HFFc6 (cell line): ENCODE results near the gene CDK2AP2. TPM values are rescaled to one million over a fixed set of nuclear protein-coding genes. Genes with fewer than 3 reads are reported as not detected.

Experiments
- DNase-seq: peaks from one replicate; pipeline ENCODE4 v3.0.0-alpha.2; 2018
- H3K27ac Mint-ChIP-seq: 2 replicates; pipeline ENCODE4 v1.8.0; 2020; ENCODE audit warnings: mild to moderate bottlenecking, mixed read lengths
- H3K27me3 Mint-ChIP-seq: 2 replicates; pipeline ENCODE4 v1.8.0; 2021; ENCODE audit warnings: mild to moderate bottlenecking, moderate library complexity, mixed read lengths; ENCODE audit not compliant: insufficient read depth
- H3K36me3 Mint-ChIP-seq: 2 replicates; pipeline ENCODE4 v1.8.0; 2021; ENCODE audit warnings: low read depth, mixed read lengths
- H3K4me1 Mint-ChIP-seq: 2 replicates; pipeline ENCODE4 v1.8.0; 2020; ENCODE audit warnings: low read depth, mixed read lengths
- H3K4me3 Mint-ChIP-seq: 2 replicates; pipeline ENCODE4 v1.8.0; 2020; ENCODE audit warnings: mild to moderate bottlenecking, moderate library complexity, mixed read lengths
- H3K9me3 Mint-ChIP-seq: 2 replicates; pipeline ENCODE4 v1.8.0; 2020; ENCODE audit warnings: mild to moderate bottlenecking, mixed read lengths
- CTCF ChIP-seq: fragments of 200-600 bp; sonication (generic); IDR thresholded peaks from 2 replicates; pipeline ENCODE4 v1.5.0; 2021; ENCODE audit warnings: antibody characterized with exemption, mild to moderate bottlenecking
- microRNA-seq: library from miRNA; unstranded; fragments of <30 nt; microRNA quantifications from one replicate; pipeline ENCODE4, GENCODE V29; 2019
- total RNA-seq, 6 experiments: library from RNA; stranded (reverse); fragmentation: NEBNext Ultra II Directional; extraction: Animal tissue kit (Norgen Biotek cat#: 25700); gene quantifications; 2 replicates in 1 of 6; 3 replicates in 5 of 6; pipeline ENCODE4 v1.2.3, GENCODE V29; 2021

CDK2AP2 gene
- total RNA-seq, 6 experiments from 2014 or later, result 29.3 to 36.0 (median 31.5) TPM

- Mint-ChIP-seq H3K27me3 (peaks cover 2% of the 10 kb centered on the region), H3K4me3 (no peak overlapping the region), H3K36me3 (no peaks in the 10 kb centered on the region), H3K4me1 (no peaks in the 10 kb centered on the region), H3K9me3 (no peaks in the 10 kb centered on the region), H3K27ac (no peak overlapping the region)
- no peak for DNase-seq
- TF ChIP-seq CTCF, result no peak
Measured at GRCh38 chr11:67458266-67458665, 49.7 kb downstream of the CDK2AP2 start.

GRCh38 chr11:67457453-67457852, 50.5 kb downstream of the CDK2AP2 start:
- no peak for DNase-seq
- Mint-ChIP-seq H3K27ac (no peak overlapping the region), H3K27me3 (peaks cover 2% of the 10 kb centered on the region), H3K4me3 (no peak overlapping the region), H3K9me3 (no peaks in the 10 kb centered on the region), H3K36me3 (no peaks in the 10 kb centered on the region), H3K4me1 (no peaks in the 10 kb centered on the region)
- TF ChIP-seq CTCF, result no peak

Small RNAs within 50 kb of the gene (microRNA-seq; reads per million reads assigned to microRNA genes)
- not detected for gene MIR6752

Other genes with a start within 250 kb of the CDK2AP2 start
- gene GRK2, start 241.7 kb downstream of the CDK2AP2 start, total RNA-seq, result 10 to 100 TPM; 26.2 to 35.5 (median 32.1) TPM
- gene ANKRD13D, start 218.9 kb downstream of the CDK2AP2 start, total RNA-seq, result 10 to 100 TPM; 24.7 to 34.6 (median 26.4) TPM
- 10 to 100 TPM; 17.0 to 28.7 (median 22.6) TPM for gene SSH3, start 204.6 kb downstream of the CDK2AP2 start, total RNA-seq
- 10 to 100 TPM; 69.1 to 80.7 (median 70.9) TPM for gene POLD4, start 154.6 kb downstream of the CDK2AP2 start, total RNA-seq
- gene CLCF1, start 134.6 kb downstream of the CDK2AP2 start, total RNA-seq, result 10 to 100 TPM in 4 of 6 experiments, 1 to 10 TPM in 2; 8.9 to 12.8 (median 10.5) TPM
- 10 to 100 TPM in 1 of 6 experiments, 1 to 10 TPM in 5; 7.6 to 10.3 (median 8.8) TPM for gene RAD9A, start 116.2 kb downstream of the CDK2AP2 start, total RNA-seq
- 100 to 1,000 TPM; 162 to 191 (median 180) TPM for gene PPP1CA, start 106.3 kb downstream of the CDK2AP2 start, total RNA-seq
- gene TBC1D10C, start 104.1 kb downstream of the CDK2AP2 start, total RNA-seq, result not detected
- gene CARNS1, start 92.5 kb downstream of the CDK2AP2 start, total RNA-seq, result under 1 TPM in 5 of 6 experiments, not detected in 1; 0.05 to 0.14 (median 0.06) TPM
- 10 to 100 TPM; 51.5 to 58.4 (median 55.8) TPM for gene RPS6KB2, start 79.7 kb downstream of the CDK2AP2 start, total RNA-seq
- under 1 TPM in 3 of 6 experiments, not detected in 3; 0.35 to 0.50 (median 0.40) TPM for gene PTPRCAP, start 70.5 kb downstream of the CDK2AP2 start, total RNA-seq
- 100 to 1,000 TPM in 5 of 6 experiments, 10 to 100 TPM in 1; 98.8 to 127 (median 108) TPM for gene CORO1B, start 64.7 kb downstream of the CDK2AP2 start, total RNA-seq
- gene GPR152, start 55.4 kb downstream of the CDK2AP2 start, total RNA-seq, result not detected
- gene CABP4, start 52.8 kb downstream of the CDK2AP2 start, total RNA-seq, result not detected
- gene TMEM134, start 38.9 kb downstream of the CDK2AP2 start, total RNA-seq, result 10 to 100 TPM; 28.5 to 43.7 (median 32.2) TPM
- gene AIP, start 25.1 kb downstream of the CDK2AP2 start, total RNA-seq, result 10 to 100 TPM; 53.0 to 59.4 (median 55.1) TPM
- gene PITPNM1, start 2.8 kb downstream of the CDK2AP2 start, total RNA-seq, result 10 to 100 TPM; 19.6 to 30.3 (median 23.5) TPM
- not detected for gene CABP2, start 15.3 kb upstream of the CDK2AP2 start, total RNA-seq
- 100 to 1,000 TPM; 497 to 569 (median 512) TPM for gene GSTP1, start 75.7 kb upstream of the CDK2AP2 start, total RNA-seq
- 100 to 1,000 TPM; 130 to 150 (median 135) TPM for gene NDUFV1, start 98.8 kb upstream of the CDK2AP2 start, total RNA-seq
- 1 to 10 TPM; 2.0 to 3.0 (median 2.6) TPM for gene NUDT8, start 121.8 kb upstream of the CDK2AP2 start, total RNA-seq
- gene TBX10, start 131.6 kb upstream of the CDK2AP2 start, total RNA-seq, result not detected
- gene ACY3, start 142.6 kb upstream of the CDK2AP2 start, total RNA-seq, result not detected
- not detected for gene ALDH3B2, start 166.5 kb upstream of the CDK2AP2 start, total RNA-seq